ACC112 (cell line): Measurements from ENCODE around the gene SLC38A4.

Source experiments
- H2AFZ ChIP-seq: fragments of 200-600 bp; sonication (generic); one replicate; pipeline ENCODE4 v1.6.0; 2017; ENCODE audit warnings: antibody characterized with exemption, low read length; ENCODE audit not compliant: unreplicated experiment
- H3K27ac ChIP-seq: fragments of 200-600 bp; sonication (generic); 2 replicates; pipeline ENCODE4 v1.5.1; 2014; ENCODE audit warnings: low read depth, mild to moderate bottlenecking, antibody characterized with exemption, low read length, moderate library complexity
- H3K27me3 ChIP-seq: fragments of 200-600 bp; sonication (generic); 2 replicates; pipeline ENCODE4 v1.6.1; 2014; ENCODE audit warnings: mild to moderate bottlenecking, antibody characterized with exemption, low read length, moderate library complexity, mixed read lengths; ENCODE audit not compliant: insufficient read depth
- H3K36me3 ChIP-seq: fragments of 200-600 bp; sonication (generic); 2 replicates; pipeline ENCODE4 v1.6.1; 2016; ENCODE audit warnings: mild to moderate bottlenecking, antibody characterized with exemption, low read length, moderate library complexity, mixed read lengths; ENCODE audit not compliant: insufficient read depth
- H3K4me1 ChIP-seq: fragments of 200-600 bp; sonication (generic); one replicate; pipeline ENCODE4 v1.6.1; 2016; ENCODE audit warnings: low read length, mixed read lengths; ENCODE audit not compliant: insufficient read depth, unreplicated experiment, control insufficient read depth
- H3K4me3 ChIP-seq: fragments of 200-600 bp; sonication (generic); 2 replicates; pipeline ENCODE4 v1.5.1; 2014; ENCODE audit warnings: mild to moderate bottlenecking, low read depth, low read length
- H3K79me2 ChIP-seq: fragments of 200-600 bp; sonication (generic); one replicate; pipeline ENCODE4 v1.6.0; 2016; ENCODE audit warnings: low read length; ENCODE audit not compliant: control insufficient read depth, unreplicated experiment, insufficient read depth

The SLC38A4 gene

GRCh38 chr12:46795988-46796387, 29.8 kb downstream of the SLC38A4 start:
- no peak overlapping the region for H3K4me3 ChIP-seq
- no peaks in the 10 kb centered on the region for H3K79me2 ChIP-seq
- no peaks in the 10 kb centered on the region for H3K27me3 ChIP-seq
- no peaks in the 10 kb centered on the region for H3K4me1 ChIP-seq
- no peaks in the 10 kb centered on the region for H3K36me3 ChIP-seq
- no peak overlapping the region for H2AFZ ChIP-seq
- no peak overlapping the region for H3K27ac ChIP-seq

DNA sequence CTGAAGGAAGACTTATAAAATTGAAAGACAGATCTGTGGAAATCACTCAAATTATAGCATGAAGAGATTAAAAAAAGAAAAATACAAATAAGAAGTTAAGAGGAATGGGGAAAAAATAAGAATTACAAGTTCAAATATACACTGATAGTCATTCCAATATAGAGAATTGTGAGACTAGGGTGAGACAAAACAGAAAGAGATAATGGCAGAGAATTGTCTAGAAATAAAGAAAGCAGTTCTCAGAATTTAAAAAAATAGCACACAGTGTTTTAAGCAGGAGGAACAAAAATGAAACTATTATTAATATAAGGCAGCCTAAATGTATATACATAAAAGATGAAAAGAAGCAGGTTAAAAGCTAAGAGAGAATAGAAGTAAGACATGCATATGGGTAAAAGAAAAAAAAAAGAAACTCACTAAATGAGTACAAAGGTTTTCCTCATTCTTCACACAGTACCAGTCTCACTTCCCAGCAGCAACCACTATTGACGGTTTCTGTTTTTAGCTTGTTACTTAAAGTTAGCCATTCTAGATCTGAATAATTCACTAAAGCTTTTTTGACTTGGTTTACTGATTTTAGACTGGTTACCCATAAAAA, 31.1 kb downstream of the SLC38A4 start:
- Histone ChIP-seq H3K4me3 (no peak overlapping the region), H3K4me1 (no peaks in the 10 kb centered on the region), H3K27ac (no peak overlapping the region), H3K36me3 (no peaks in the 10 kb centered on the region), H3K79me2 (no peaks in the 10 kb centered on the region), H2AFZ (no peak overlapping the region), H3K27me3 (no peaks in the 10 kb centered on the region)

- Histone ChIP-seq H3K4me1 (peaks cover 8% of the 10 kb centered on the region), H3K27me3 (no peaks in the 10 kb centered on the region), H3K36me3 (no peaks in the 10 kb centered on the region), H3K79me2 (no peaks in the 10 kb centered on the region), H2AFZ (no peak overlapping the region), H3K27ac (no peak overlapping the region), H3K4me3 (no peak overlapping the region)
Observed at GRCh38 chr12:46792925-46793324, 32.9 kb downstream of the SLC38A4 start.

GRCh38 chr12:46790066-46790465, 35.7 kb downstream of the SLC38A4 start:
- Histone ChIP-seq H3K4me3 (no peak overlapping the region), H3K79me2 (no peaks in the 10 kb centered on the region), H3K36me3 (no peaks in the 10 kb centered on the region), H3K27me3 (no peaks in the 10 kb centered on the region), H2AFZ (no peak overlapping the region), H3K27ac (no peak overlapping the region), H3K4me1 (peaks cover 37% of the 10 kb centered on the region)

- H3K4me3 ChIP-seq, result no peak overlapping the region; the same call in 1 of the 2 replicates
- no peaks in the 10 kb centered on the region for H3K27me3 ChIP-seq
- peak overlapping the region; percentile 81; the same call in 1 of the 2 replicates for H3K27ac ChIP-seq
- H3K79me2 ChIP-seq, result no peaks in the 10 kb centered on the region
- peaks cover 49% of the 10 kb centered on the region for H3K4me1 ChIP-seq
- H2AFZ ChIP-seq, result no peak overlapping the region
- H3K36me3 ChIP-seq, result no peaks in the 10 kb centered on the region
Observed at GRCh38 chr12:46788072-46788887, 37.5 kb downstream of the SLC38A4 start.

GRCh38 chr12:46787496-46788055, 38.2 kb downstream of the SLC38A4 start:
- Histone ChIP-seq H2AFZ (no peak overlapping the region), H3K4me1 (peaks cover 49% of the 10 kb centered on the region), H3K36me3 (no peaks in the 10 kb centered on the region), H3K4me3 (peak overlapping the region; percentile 41; the same call in 1 of the 2 replicates), H3K27me3 (no peaks in the 10 kb centered on the region), H3K79me2 (no peaks in the 10 kb centered on the region), H3K27ac (peak overlapping the region; percentile 81)

GRCh38 chr12:46786774-46787173, 39.0 kb downstream of the SLC38A4 start:
- Histone ChIP-seq H3K4me3 (peak overlapping the region; percentile 41; the same call in 1 of the 2 replicates), H3K27me3 (no peaks in the 10 kb centered on the region), H3K36me3 (no peaks in the 10 kb centered on the region), H3K79me2 (no peaks in the 10 kb centered on the region), H3K27ac (peak overlapping the region; percentile 81), H2AFZ (peak overlapping the region; percentile 41), H3K4me1 (peaks cover 49% of the 10 kb centered on the region)

- peak overlapping the region; percentile 65 for H3K27ac ChIP-seq
- no peaks in the 10 kb centered on the region for H3K79me2 ChIP-seq
- H3K27me3 ChIP-seq, result no peaks in the 10 kb centered on the region
- peaks cover 49% of the 10 kb centered on the region for H3K4me1 ChIP-seq
- H3K36me3 ChIP-seq, result no peaks in the 10 kb centered on the region
- H2AFZ ChIP-seq, result no peak overlapping the region
- peak overlapping the region; percentile 0; the same call in 1 of the 2 replicates for H3K4me3 ChIP-seq
Observed at GRCh38 chr12:46785382-46785781, 40.4 kb downstream of the SLC38A4 start.

- Histone ChIP-seq H3K4me3 (no peak overlapping the region), H3K27ac (no peak overlapping the region), H3K27me3 (no peaks in the 10 kb centered on the region), H2AFZ (no peak overlapping the region), H3K36me3 (no peaks in the 10 kb centered on the region), H3K79me2 (no peaks in the 10 kb centered on the region), H3K4me1 (peaks cover 49% of the 10 kb centered on the region)
Observed at GRCh38 chr12:46783871-46784270, 41.9 kb downstream of the SLC38A4 start.

GRCh38 chr12:46779879-46780278, 45.9 kb downstream of the SLC38A4 start:
- H3K4me1 ChIP-seq, result peaks cover 12% of the 10 kb centered on the region
- H3K27me3 ChIP-seq, result no peaks in the 10 kb centered on the region
- H3K79me2 ChIP-seq, result no peaks in the 10 kb centered on the region
- no peak overlapping the region for H3K27ac ChIP-seq
- H2AFZ ChIP-seq, result no peak overlapping the region
- no peak overlapping the region for H3K4me3 ChIP-seq
- H3K36me3 ChIP-seq, result no peaks in the 10 kb centered on the region
